ENCODE data around the gene TNNC2.
"Not testable (repeated sequence)": the region's sequence is repeated elsewhere in the genome, so short reads cannot be mapped to it uniquely, and the experiment has no call there.

Gene TNNC2

GRCh38 chr20:45827030-45827652, at the start of gene TNNC2:
Gene TNNC2 (minus strand): TSS chr20:45827312. CDS start chr20:45827248, 64 bp downstream.
- DNase-seq = no peak

DNA sequence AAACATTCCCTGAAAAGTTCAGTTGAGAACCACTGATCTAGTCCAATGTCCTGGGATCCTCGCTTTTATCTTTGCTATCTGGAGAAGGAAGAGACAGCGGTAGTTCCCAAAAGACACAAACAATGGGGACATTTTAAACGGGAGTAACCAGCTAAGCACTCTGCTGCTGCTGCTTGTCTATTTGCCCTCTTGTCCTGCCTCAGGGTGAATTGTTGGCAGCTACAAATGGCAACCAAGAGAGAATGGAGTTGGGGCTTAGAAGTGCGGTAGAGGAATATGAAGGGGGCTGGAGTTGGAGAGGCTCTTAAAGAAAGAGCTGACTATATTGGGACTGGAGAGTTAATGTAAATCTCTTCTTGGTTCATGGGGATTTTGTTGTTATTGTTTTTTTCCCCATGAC, 47.5 kb upstream of the TNNC2 start:
- no peak for DNase-seq

- not testable (repeated sequence) for DNase-seq
Measured at GRCh38 chr20:45874104-45874481, 47.0 kb upstream of the TNNC2 start.

DNA sequence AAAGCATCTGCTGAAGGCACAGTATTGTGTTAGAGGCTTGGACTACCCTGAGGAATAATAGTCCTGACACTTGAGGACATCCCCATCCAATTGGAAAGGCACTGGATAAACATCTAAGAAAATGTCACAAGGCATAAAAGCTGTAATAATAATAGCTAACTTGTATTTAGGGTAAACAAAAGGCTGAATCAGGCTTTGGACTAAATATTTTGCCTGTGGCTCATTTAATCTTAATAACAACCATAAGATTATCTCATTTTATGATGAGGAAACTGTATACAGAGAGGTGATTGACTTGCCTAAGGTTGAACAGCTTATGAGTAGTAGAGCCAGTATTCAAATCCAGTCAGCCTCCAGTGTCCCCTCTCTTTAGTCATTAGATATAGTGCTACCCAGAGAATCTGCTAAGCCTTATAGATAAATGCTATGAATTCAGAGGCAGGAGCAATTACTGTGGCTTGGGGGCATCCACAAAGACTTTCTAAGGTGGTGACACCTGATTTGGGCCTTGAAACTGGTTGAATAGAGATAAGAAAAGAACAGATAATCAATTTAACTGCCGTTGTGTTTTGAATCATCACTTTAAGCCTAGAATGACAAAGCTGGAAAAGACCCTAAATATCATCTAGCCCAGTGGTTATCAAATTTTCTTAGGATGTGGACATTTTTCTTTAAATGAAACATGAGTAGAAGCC, 46.4 kb upstream of the TNNC2 start:
- no peak for DNase-seq

- DNase-seq = no peak
Measured at GRCh38 chr20:45872626-45873025, 45.5 kb upstream of the TNNC2 start.

DNA sequence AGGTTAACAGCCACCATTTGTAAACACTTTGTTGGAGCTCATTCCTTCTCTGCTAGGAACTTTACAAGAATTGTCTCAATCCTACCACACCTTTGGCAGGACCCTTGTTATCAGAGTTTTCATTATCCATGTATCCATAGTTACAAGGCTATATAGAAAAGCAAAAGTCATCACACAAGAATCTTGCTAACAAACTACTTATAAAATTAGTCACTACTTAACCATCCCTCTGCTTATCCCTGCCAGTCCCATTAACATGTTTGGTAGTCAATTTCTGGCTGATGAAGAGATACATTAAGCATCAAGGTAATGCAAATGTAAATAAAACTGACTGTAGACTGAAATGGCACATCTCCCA, 40.7 kb upstream of the TNNC2 start:
- no peak for DNase-seq

DNA sequence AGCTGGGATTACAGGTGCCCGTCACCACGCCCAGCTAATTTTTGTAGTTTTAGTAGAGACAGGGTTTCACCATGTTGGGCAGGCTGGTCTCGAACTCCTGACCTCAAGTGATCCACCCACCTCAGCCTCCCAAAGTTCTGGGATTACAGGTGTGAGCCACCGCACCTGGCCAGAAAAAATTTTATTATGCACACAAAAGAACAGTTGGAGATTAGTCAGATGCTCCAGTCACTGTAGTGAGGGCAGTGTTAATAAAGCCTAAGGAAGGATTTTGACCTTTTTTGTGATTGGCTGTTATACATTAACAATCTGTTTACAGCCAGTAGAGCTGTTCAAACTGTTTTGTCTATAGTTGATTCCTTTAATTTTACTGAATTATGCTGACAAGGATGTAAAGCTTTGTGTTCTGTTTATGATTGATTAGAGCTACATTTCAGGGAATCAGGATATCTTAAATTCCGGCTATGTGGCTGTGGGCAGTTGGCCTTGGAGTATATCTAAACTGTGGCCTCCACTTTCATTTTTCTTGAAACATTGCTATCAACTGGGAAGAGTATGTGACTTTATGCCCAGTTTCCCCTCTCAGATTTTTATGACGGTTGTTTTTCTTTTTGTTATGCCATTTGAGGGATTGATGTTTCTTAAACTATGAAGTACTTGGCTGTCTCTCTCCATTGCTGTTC, 40.2 kb upstream of the TNNC2 start:
- no peak for DNase-seq

GRCh38 chr20:45866454-45866853, 39.3 kb upstream of the TNNC2 start:
- no peak for DNase-seq

DNA sequence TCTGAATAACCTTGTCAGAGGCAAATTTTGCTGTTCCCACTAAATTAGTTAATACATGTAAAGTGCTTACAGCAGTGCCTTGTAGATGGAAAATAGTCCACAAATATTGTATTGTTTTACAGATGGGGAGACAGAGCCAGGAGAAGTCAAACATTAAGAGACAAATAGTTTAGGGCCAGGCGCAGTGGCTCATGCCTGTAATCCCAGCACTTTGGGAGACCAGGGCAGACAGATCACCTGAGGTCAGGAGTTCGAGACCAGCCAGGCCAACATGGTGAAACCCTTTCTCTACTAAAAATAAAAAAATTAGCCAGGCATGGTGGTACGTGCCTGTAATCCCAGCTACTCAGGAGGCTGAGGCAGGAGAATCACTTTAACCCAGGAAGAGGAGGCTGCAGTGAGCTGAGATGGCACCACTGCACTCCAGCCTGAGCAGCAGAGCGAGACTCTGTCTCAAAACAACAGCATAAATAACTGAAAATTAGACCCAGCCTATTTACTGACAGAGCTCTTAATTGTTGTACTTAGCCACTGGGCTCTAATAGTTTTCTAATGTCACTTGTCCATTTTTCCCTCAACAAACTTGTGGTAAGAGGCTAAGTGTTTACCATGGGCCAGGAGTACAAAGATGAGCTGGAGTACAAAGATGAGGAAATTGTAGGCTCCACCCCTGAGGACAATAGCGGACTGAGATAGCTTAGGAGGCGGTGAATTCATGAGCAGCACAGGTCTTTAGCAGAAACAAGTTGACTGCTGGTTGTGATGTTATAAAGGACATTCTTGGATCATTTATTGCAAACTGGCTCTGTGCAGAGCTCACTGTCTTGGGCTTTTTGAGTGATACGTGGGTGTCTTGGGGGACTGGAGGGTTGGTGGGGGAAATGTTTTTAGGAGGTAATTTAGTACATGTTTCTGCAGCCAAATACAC, 36.7 kb upstream of the TNNC2 start:
- DNase-seq = no peak

- DNase-seq = no peak
Measured at GRCh38 chr20:45861221-45862075, 34.3 kb upstream of the TNNC2 start.

- DNase-seq = no peak
Measured at GRCh38 chr20:45860560-45861220, 33.6 kb upstream of the TNNC2 start.

- DNase-seq = no peak
Measured at GRCh38 chr20:45859916-45860315, 32.8 kb upstream of the TNNC2 start.

GRCh38 chr20:45857882-45858216, 30.7 kb upstream of the TNNC2 start:
- DNase-seq = no peak

GRCh38 chr20:45857114-45857881, 30.2 kb upstream of the TNNC2 start, which contains the start of the genes ACOT8 and ZSWIM3:
Gene ACOT8 (minus strand): TSS chr20:45857392. CDS start chr20:45857315, 77 bp downstream.
Gene ZSWIM3 (plus strand): TSS chr20:45857614. CDS start chr20:45857826, 212 bp downstream.
- peak; percentile 93 for DNase-seq

DNA sequence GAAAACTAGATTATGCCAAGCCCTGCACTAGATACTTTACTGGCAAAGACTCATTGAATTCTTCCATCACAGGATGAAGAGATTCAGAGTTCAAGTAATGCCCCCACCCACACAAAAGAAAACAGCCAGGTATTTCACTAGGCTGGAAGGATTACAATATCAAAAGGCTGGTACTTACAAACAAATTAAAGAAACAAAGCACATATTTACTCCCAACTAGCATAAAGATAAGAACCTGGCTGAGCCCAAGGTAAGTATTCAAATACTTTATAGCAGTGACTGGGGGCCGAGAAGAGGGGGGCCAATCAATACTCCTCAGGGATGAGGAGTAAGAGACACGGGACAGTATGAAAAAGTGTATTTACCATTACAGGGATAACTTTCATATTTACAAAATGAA, 26.4 kb upstream of the TNNC2 start:
- no peak for DNase-seq

DNA sequence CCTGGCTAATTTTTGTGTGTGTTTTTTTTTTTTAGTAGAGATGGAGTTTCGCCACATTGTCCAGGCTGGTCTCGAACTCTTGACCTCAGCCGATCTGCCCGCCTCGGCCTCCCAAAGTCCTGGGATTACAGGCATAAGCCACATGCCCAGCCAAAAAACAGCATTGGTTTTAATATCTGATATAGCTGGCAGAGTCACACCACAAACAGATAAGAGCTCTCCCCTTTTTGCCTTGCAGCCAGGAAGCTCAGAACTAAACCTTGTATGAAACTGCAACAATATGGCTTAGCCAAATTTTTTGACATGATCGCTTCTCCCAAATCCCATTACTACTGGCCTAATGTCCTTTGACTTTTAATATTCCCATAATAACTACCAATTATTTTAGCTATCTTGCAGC, 25.2 kb upstream of the TNNC2 start:
- no peak for DNase-seq

DNA sequence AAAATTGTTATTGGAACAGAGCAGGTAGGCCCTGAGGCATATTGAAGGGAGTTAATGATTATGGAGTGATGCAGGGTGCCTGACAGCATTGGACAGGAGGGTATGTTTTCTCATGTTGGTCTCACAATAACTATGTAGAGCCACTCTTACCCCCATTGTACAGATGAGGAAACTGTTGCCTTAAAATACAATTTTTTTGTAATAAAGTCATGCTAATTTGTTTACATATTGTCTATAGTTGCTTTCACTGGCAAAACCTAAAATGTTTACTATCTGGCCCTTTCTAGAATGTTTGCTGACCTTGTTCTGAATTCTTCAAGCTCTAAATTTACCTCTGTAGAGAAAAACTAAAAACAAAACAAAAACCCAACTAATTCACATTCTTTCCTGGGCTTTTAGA, 24.4 kb upstream of the TNNC2 start:
- no peak for DNase-seq

DNA sequence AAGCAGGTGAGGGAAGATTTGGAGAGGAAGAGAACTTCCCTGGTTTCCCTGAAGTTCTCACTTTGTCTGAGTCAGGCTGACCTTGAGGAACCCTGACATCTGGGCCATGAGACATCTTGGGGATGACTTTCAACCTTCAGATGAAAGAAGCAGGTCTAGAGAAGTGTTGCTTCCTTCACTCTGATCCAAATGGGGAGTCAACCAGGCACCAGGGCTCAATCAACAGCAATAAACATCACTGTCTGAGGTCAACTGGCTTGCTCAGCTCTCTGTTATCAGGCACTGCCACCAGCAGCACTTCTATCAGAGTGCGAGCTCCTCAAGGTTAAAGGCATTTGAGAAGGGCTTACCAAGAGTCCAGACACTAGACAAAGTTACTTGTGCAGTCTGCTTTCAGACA, 23.8 kb upstream of the TNNC2 start:
- no peak for DNase-seq

- DNase-seq = no peak
Measured at GRCh38 chr20:45850238-45850637, 23.1 kb upstream of the TNNC2 start.

DNA sequence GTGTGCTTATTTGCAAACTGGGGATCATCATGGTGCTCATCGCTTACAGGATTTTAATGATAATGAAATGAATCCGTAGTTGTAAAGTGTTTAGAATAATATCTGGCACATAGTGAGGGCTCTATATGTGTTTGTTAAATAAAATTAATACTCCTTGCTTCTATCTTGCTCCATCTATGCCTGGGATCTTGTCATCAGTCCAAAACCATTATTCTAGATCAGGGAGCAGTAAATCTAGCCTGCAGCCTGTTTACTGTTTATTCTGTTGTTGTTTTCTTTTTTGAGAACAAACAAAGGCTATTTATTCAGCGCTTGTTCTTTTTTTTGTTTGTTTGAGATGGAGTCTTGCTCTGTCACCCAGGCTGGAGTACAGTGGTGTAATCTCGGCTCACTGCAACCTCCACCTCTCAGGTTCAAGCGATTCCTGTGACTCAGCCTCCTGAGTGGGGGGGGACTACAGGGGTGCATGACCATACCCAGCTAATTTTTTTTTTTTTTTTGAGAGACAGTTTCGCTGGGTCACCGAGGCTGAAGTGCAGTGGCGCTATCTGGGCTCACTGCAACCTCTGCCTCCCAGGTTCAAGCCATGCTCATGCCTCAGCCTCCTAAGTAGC, 22.0 kb upstream of the TNNC2 start:
- DNase-seq = no peak
